ENCODE results near the gene GSK3B.

Gene GSK3B

GRCh38 chr3:119870512-119870911, 223.7 kb downstream of the GSK3B start:
- DNase-seq = no peak

GRCh38 chr3:119864476-119864875, 229.8 kb downstream of the GSK3B start:
- no peak for DNase-seq

- no peak for DNase-seq
Observed at GRCh38 chr3:119862616-119863015, 231.6 kb downstream of the GSK3B start.

- DNase-seq = no peak
Observed at GRCh38 chr3:119861681-119862080, 232.6 kb downstream of the GSK3B start.

- no peak for DNase-seq
Observed at GRCh38 chr3:119859728-119860127, 234.5 kb downstream of the GSK3B start.

- DNase-seq = no peak
Observed at GRCh38 chr3:119858957-119859356, 235.3 kb downstream of the GSK3B start.

GRCh38 chr3:119856695-119857094, 237.6 kb downstream of the GSK3B start:
- DNase-seq = no peak

- DNase-seq = no peak
Observed at GRCh38 chr3:119849126-119849525, 245.1 kb downstream of the GSK3B start.

- DNase-seq = no peak
Observed at GRCh38 chr3:119841808-119842471, 252.3 kb downstream of the GSK3B start.

- DNase-seq = no peak
Observed at GRCh38 chr3:119835556-119835955, 258.7 kb downstream of the GSK3B start.

- no peak for DNase-seq
Observed at GRCh38 chr3:119834754-119835370, 259.4 kb downstream of the GSK3B start.

GRCh38 chr3:119831941-119832371, 262.3 kb downstream of the GSK3B start:
- DNase-seq = no peak

- no peak for DNase-seq
Observed at GRCh38 chr3:119831022-119831421, 263.2 kb downstream of the GSK3B start.

GRCh38 chr3:119829420-119829819, 264.8 kb downstream of the GSK3B start:
- DNase-seq = no peak

- DNase-seq = no peak
Observed at GRCh38 chr3:119826711-119827608, 267.3 kb downstream of the GSK3B start.

- DNase-seq = no peak
Observed at GRCh38 chr3:119825820-119826219, 268.4 kb downstream of the GSK3B start.

- no peak for DNase-seq
Observed at GRCh38 chr3:119819806-119820205, 274.4 kb downstream of the GSK3B start.

GRCh38 chr3:119818937-119819336, 275.3 kb downstream of the GSK3B start:
- DNase-seq = no peak

- DNase-seq = no peak
Observed at GRCh38 chr3:119817583-119818363, 276.5 kb downstream of the GSK3B start.

- no peak for DNase-seq
Observed at GRCh38 chr3:119817071-119817470, 277.2 kb downstream of the GSK3B start.

GRCh38 chr3:119815716-119816115, 278.5 kb downstream of the GSK3B start:
- DNase-seq = no peak

GRCh38 chr3:119812491-119813058, 281.7 kb downstream of the GSK3B start:
- no peak for DNase-seq

GRCh38 chr3:119810018-119810435, 284.2 kb downstream of the GSK3B start:
- DNase-seq = no peak

Measured in cortex of kidney (tissue), 1 donor.